Kidney epithelial cell (primary cell): ENCODE data around the gene PXDC1. TPM values are rescaled to one million over a fixed set of nuclear protein-coding genes. Genes with fewer than 3 reads are reported as not detected.

ENCODE experiments used
- DNase-seq: peaks from one replicate; pipeline ENCODE4 v3.0.0-alpha.2; 2010; ENCODE audit warnings: low read depth
- H3K27me3 ChIP-seq: 2 replicates; pipeline ENCODE4 v1.6.0; 2011; ENCODE audit warnings: low read length; ENCODE audit not compliant: control insufficient read depth, insufficient read depth
- H3K36me3 ChIP-seq: 2 replicates; pipeline ENCODE4 v1.5.1; 2011; ENCODE audit warnings: low read length; ENCODE audit not compliant: control insufficient read depth, insufficient read depth
- H3K4me3 ChIP-seq: 2 replicates; pipeline ENCODE4 v1.5.1; 2011; ENCODE audit warnings: low read depth, mild to moderate bottlenecking, control low read depth, low read length
- CTCF ChIP-seq: IDR thresholded peaks from 2 replicates; pipeline ENCODE4 v1.5.1; 2011; ENCODE audit warnings: mild to moderate bottlenecking, moderate library complexity, low read length, control low read depth, inconsistent platforms; ENCODE audit not compliant: insufficient read depth, poor library complexity, severe bottlenecking
- total RNA-seq: library from RNA; depleted of rRNA; stranded (reverse); fragments of >200 nt; gene quantifications from 2 replicates; pipeline ENCODE4 v1.2.3, GENCODE V29; 2015

Gene PXDC1
- total RNA-seq, 1 donor from 2014 or later: 92.4 TPM

DNA sequence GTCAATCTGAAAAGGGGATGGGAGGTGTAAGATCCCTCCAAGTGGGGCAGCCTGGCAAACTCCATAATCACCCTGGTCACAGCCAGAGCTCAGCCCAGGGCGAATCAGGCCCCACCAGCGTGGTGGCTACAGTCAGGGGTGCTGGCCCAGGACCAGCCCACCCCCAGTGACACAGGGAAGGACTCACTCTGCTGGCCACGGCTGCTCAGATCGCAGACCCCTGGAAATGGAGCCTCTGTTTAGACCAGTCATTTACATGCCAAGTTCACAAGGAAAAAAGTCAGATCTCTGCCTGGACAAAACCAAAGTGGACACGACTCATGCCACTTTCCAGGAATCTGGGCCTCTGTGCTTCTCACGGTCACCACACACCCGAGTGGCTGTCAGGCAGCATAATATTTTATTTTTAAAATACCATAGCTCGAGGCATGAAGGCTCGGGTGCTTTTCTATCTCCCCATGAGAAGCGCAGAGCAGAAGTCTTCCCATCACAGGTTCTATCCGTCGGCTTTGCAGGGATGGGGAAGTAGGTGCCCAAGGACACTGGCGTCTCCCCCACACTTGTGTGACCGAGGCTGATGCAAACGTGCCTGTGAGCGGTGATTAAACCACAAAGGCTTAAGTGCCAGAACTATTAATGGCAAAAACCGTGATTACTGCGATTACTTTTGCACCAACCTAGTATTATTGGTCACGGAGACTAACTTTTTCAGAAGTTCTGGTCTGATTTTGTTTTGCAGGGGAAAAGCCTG, 13.0 kb downstream of the PXDC1 start:
- no peak overlapping the region for H3K4me3 ChIP-seq
- H3K36me3 ChIP-seq: no peaks in the 10 kb centered on the region
- TF ChIP-seq CTCF: no peak
- no peak for DNase-seq
- H3K27me3 ChIP-seq: no peaks in the 10 kb centered on the region

DNA sequence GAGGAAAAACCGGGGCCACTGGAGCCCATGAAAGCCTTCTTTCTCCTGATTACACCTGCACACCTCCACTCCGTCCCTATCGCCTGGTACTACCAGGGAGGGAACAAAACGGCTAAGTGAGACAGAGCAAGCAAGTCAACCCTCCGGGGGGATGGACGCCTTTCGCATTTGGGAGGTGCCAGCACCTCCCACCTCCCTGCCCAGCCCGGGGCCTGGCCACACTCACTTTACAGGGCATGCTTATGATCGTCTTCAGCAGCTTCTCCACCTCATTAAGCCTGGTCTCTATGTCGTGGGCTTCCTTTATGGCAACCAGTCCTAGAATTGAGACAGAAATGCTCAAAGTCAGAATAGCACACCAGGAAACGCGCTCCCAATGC, 13.7 kb downstream of the PXDC1 start:
- Histone ChIP-seq H3K27me3 (no peaks in the 10 kb centered on the region), H3K36me3 (no peaks in the 10 kb centered on the region), H3K4me3 (no peak overlapping the region)
- TF ChIP-seq CTCF: no peak
- DNase-seq: no peak

DNA sequence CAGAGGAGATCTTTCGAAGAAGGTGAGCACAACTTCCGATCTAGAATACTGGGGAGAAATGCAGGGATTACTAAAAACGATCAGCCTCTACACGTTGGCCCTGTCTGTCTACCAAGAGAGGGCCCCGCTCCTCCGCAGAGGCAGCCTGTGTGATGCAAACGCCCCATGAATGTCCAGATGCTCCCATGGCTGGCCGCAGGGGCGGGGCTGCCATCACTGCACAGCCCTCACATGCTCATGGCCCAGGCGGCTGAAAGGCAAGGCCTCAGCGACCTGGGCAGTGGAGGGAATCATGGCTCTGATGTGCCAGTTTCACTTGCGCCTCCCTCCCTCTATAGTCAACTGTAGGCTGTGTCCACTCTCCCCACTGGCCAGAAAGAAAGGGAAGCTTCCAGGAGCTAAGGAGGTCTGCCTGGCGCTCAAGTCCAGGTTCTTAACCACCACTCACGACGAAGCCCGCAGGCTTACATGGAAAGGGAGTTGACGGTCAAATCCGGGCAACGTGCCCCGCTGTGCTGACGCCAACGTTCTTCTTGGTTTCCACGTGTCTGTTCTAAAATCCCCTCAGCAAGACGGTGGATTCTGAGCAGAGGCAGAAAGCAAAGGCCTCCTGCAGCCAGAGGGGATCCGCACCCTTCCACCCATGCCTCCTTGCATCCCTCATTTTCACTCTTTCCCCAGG, 14.2 kb downstream of the PXDC1 start:
- DNase-seq: no peak
- TF ChIP-seq CTCF: no peak
- no peak overlapping the region for H3K4me3 ChIP-seq
- no peaks in the 10 kb centered on the region for H3K36me3 ChIP-seq
- H3K27me3 ChIP-seq: no peaks in the 10 kb centered on the region

DNA sequence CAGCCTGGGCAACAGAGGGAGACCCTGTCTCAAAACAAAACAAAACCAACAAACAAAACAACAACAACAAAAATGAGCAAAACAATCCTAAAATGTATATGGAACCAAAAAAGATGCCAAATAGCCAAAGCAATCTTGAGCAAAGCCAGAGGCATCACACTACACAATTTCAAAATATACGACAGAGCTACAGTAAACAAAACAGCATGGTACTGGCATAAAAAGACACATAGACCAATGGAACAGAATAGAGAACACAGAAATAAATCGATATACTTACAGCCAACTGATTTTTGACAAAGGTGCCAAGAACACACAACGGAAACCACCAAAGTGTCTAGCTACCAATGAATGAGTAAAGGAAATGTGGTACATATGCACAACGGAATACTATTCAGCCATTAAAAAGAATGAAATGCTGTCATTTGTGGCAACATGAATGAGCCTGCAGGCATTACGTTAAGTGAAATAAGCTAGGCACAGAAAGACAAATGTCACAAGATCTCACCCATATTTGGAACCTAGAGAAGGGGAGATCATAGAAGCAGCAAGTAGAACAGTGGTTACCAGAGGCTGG, 16.4 kb downstream of the PXDC1 start:
- DNase-seq: no peak
- TF ChIP-seq CTCF: no peak
- H3K27me3 ChIP-seq: no peaks in the 10 kb centered on the region
- peaks cover 3% of the 10 kb centered on the region for H3K36me3 ChIP-seq
- no peak overlapping the region for H3K4me3 ChIP-seq

DNA sequence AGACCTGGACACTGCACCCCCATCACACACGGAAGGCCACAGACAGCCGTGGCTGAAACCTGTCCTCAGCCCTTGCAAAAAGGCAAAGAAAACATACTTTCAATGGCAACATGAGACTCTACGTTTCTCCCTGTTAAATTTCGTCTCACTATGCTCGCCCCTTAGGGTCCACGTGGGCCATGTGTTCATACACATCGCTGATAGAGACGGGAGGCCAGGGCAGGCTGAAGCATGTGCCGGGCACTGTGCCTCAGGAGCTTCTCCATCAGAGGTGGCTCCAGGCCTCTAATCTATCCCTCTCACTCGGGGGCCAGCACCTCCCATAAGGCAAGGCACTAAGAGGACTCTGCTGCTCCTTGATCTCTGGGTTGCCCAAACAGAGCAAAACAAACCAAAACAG, 17.5 kb downstream of the PXDC1 start:
- TF ChIP-seq CTCF: no peak
- no peak overlapping the region for H3K4me3 ChIP-seq
- no peaks in the 10 kb centered on the region for H3K27me3 ChIP-seq
- DNase-seq: no peak
- peaks cover 3% of the 10 kb centered on the region for H3K36me3 ChIP-seq
